NCI-H2196 treated with DMSO at 0.1 percent for 48 hours (cell line): ENCODE results near the gene ASPA.
"Not testable (repeated sequence)": the region's sequence is repeated elsewhere in the genome, so short reads cannot be mapped to it uniquely, and the experiment has no call there.

Experiments
- DNase-seq: peaks from one replicate; lab custom pipeline; 2025; ENCODE audit not compliant: unreplicated experiment; lab: John Stamatoyannopoulos, UW

Gene ASPA

GRCh38 chr17:3475812-3476610 lies at the start of gene ASPA:
ASPA (plus strand) TSS chr17:3475997; CDS start chr17:3476160, 163 bp downstream.
- no peak for DNase-seq

DNA sequence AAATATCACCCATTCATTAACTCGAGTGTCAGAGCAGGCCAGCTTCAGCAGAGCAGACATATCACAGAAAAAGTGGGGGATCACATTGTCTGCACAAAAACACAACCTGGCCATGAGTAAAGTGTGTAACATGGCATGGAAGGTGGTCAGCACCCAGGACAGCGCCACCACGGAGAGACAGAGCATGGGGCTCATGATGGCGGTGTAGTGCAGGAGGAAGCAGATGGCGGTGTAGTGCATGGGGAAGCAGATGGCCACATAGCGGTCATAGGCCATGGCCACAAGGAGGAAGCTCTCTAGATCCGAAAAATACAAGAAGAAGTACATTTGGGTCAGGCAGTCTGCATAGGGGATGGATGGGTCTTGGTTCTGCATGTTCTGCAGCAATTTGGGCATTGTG lies 42.6 kb upstream of the ASPA start:
- not testable (repeated sequence) for DNase-seq

- no peak for DNase-seq
Measured at GRCh38 chr17:3433741-3434140, 42.1 kb upstream of the ASPA start, which contains the start of gene OR1E2. OR1E2 (minus strand) TSS chr17:3433841; CDS start chr17:3433841, 0 bp downstream.

- no peak for DNase-seq
Measured at GRCh38 chr17:3438368-3438767, 37.4 kb upstream of the ASPA start.

DNA sequence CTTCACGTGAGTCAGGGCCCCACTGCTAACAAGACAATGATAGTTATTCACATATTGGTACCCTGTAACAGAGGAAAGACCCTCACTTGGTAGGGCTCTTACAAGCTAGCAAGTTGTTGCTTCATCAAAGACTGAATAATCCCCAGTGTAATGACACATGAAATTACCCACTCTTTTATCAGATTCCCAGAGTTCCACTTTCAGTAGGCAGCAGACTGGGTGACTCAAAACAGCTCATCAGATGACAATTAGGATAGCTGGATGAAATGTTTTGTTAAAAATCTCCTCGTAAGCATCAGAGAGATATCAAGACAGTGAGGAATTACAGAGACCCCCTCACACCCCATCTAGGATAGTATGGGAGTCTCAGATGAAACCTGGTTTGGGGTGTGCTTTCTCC lies 35.3 kb upstream of the ASPA start:
- DNase-seq = no peak

GRCh38 chr17:3447625-3448024 lies 28.2 kb upstream of the ASPA start:
- DNase-seq = no peak

- DNase-seq = no peak
Measured at GRCh38 chr17:3448059-3448665, 27.6 kb upstream of the ASPA start.

DNA sequence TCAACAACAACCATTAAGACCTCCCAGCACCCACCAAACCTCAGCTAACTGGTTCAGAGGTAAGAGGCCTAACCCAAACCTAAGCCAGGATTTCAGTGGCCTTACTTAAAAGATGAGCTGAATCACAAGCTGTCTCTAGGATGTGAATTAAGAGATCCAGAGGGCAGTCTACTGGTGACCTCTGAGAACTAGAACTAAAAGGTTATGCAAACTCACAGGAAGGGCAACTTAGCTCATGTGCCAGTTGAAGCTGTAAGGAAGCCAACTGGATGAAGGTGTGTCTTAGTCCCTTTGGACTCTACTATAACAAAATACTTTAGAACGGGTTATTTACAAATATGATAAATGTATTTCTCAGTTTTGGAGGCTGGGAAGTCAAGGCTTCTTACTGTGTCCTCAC lies 9.4 kb upstream of the ASPA start:
- not testable (repeated sequence) for DNase-seq

DNA sequence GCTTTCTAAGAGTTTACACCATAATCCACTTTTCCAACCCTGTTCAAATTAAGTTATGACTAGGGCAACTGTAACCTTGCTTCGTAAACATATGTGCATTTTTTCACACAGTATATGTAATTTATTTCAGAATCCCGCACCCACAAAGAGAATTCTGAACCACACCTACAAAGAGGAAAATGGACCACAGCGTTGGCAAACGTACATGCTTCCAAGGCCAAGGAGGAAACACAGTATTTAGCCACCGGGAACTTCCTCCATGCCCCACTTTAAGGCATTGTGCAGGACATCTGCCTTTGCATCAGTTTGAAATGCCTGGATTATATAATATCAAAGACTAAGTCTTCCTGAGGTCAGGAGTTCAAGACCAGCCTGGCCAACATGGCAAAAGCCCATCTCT lies 6.3 kb upstream of the ASPA start:
- no peak for DNase-seq

GRCh38 chr17:3471599-3471998 lies 4.2 kb upstream of the ASPA start, which contains the start of gene SPATA22:
SPATA22 (minus strand) TSS chr17:3471819; CDS start chr17:3469325, 2,494 bp downstream.
- DNase-seq = no peak

DNA sequence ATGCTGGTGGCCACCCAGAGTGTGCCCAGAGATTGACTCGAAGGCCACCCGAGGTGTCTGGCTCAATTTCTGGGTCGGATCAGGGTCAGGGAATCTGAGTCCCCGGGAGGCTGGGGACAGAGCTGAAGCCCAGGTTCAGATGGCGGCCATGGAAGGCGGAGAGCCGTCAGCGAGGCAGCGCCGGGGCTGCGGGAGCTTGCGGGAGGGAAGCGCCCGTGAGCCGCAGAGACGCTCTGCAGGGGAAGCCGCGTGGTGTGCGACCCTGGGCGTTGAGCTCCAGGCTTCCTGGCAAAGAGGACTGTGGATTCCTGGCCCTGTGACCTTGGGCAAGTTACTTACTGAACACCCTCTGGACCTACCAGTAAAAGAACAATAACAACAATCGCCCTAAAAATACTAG lies 3.7 kb upstream of the ASPA start:
- DNase-seq = no peak

DNA sequence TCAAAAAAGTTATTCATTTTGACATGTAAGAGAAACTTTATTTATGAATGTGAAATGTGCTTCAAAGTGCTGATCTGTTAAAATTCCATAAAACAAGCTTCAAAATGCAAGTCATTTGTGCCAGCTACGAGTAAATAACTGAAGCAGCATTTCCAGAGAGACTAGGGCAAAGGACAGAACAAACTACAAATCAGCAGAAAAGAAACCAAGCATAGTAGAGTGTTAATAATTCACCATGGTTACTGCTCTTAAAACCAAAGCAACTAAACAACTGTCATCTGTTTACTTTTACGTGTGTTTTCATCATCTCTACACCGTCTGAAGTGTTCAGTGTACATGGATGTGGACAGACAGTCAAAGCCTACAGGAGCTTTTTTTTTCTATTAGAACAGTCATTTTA lies 1.6 kb upstream of the ASPA start:
- DNase-seq = no peak

- DNase-seq = no peak
Measured at GRCh38 chr17:3475251-3475685, 529 bp upstream of the ASPA start.

GRCh38 chr17:3479988-3480387 lies 4.2 kb downstream of the ASPA start:
- DNase-seq = no peak

DNA sequence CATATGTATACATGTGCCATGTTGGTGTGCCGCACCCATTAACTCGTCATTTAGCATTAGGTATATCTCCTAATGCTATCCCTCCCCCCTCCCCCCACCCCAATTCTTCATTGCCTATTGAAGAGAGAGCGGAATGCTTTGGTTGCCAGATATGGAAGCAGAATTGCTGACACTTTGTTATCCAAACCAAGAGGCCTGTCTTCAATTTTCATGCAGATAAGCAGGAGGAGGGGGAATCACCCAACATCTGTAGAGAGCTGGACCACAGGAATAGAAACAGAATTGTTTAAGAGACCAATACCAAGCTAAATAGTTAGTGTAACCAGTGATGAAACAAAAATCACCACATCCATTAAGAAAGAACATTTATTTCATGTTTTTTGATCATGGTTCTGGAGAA lies 7.1 kb downstream of the ASPA start:
- DNase-seq = no peak

- no peak for DNase-seq
Measured at GRCh38 chr17:3485481-3486068, 9.8 kb downstream of the ASPA start.

- no peak for DNase-seq
Measured at GRCh38 chr17:3497101-3497500, 21.3 kb downstream of the ASPA start.

DNA sequence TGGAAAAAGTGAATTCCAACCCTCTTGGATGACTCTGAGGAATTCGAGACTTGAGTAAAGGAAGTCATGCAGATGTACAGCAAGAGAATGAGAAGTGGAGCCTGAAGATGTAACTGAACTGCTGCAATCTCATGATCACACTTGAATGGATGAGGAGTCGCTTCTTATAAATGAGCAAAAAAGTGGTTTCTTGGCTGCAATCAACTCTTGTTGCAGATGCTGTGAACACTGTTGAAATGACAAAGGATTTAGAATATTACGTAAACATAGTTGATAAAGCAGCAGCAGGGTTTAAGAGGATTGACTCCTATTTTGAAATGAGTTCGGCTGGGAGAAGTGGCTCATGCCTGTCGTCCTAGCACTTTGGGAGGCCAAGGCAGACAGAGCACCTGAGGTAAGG lies 25.5 kb downstream of the ASPA start:
- no peak for DNase-seq

DNA sequence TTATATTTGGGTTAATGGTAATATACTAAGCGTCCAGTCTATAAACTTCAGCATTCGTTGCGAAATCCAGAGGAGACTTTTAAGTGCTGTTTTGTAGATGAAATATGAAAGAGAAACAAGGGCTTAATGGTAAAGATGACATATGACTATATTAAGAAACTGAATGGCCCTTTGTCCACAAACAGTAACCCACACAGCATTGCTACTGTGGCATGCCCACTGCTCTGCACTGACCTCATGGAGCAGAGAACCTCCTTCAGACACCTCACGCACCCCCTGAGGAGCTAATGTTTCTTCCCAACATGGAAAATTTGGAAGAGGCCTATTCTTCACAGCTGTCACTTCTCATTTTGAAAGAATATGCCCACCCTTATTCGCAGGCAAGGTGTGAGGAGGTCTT lies 26.7 kb downstream of the ASPA start:
- no peak for DNase-seq

DNA sequence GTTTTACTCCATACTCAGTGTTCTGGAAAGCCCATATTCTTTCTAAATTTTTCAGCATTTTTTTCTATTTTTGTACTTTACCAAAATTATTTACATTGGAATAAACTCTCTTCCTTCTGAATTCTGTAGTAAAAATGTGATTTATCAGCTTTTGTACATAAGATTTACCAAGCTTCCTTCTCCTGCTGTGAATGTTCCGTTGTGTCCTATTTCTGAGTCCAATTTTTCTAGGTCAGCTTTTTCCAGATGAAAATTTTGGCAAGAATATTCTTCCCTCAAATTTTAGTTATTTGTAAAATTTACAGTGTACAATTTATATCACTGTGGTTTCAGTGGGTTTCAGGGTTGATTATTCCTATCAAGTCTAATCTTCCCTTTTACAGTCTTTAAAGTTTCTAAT lies 27.5 kb downstream of the ASPA start:
- no peak for DNase-seq

GRCh38 chr17:3505008-3505407 lies 29.2 kb downstream of the ASPA start:
- DNase-seq = no peak

DNA sequence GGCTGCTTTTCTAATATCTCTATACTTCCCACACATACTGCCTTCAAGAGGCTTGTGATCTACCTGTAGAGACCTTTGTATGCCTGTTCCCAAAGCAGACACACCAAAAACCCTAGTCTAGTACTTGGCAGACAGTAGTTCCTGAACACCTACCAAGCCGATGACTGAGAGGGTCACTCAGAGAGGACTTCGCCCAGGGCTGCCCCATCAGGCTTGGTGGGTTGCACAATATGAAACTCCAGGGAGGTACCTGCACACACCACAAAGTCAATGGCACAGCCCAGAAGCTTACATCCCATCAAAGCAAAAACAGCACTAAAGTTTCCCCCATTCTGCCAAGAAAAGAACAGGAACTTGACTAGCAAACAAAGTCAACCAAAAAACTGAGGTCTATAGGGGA lies 30.3 kb downstream of the ASPA start:
- no peak for DNase-seq
